Measurements from ENCODE around the gene HYLS1.

The HYLS1 gene

DNA sequence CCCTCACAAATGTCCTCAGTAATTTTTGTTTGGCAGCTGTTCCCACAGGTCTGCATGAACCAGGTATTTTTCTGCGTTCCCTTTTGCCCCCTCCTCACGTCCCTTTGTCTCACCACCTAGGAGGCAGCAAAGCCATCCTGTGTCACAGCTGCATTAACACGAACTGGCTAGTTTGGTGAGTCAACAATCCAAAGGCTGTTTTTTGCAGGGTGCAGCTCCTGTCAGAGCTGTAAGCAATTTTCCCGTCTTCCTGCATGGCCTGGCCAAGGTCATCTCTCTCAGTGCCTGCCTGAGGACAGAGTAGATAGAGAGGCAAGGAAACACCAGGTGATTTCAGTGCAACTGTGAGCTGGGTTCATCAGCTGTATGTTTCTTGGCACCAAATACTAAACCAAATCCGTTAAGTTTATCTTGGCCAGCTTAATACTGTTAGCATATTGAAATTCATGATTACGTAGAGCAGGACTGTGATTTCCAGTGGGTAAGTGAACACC is 37.8 kb downstream of the HYLS1 start:
- CTCF ChIA-PET = interaction anchor here (1.0 to 5.6 kb wide), 6 partner anchors 16 to 265 kb away, joined by 3 to 84 read pairs (median 4); partner anchors contain the start of genes PUS3 and VSIG10L2
- DNase-seq = no peak
- POLR2A ChIA-PET = no interaction called here
- Histone ChIP-seq H3K27me3 (replicated peaks in 2 of 5; ENCODE audit: control insufficient read depth in 4 of 5, insufficient read depth in 5 of 5, low read length in 4 of 5) (peaks cover 0 to 13% (median 8%) of the 10 kb centered on the region in 5 experiments), H3K9me3 (ENCODE audit: control extremely low read depth in 1 of 5, control insufficient read depth in 4 of 5, insufficient read depth in 2 of 5, low read depth in 1 of 5, low read length in 4 of 5) (no peaks in the 10 kb centered on the region), H3K36me3 (ENCODE audit: control insufficient read depth in 4 of 4, insufficient read depth in 4 of 4, low read length in 3 of 4) (no peaks in the 10 kb centered on the region), H3K27ac (ENCODE audit: insufficient read depth in 1 of 2, low read depth in 1 of 2, low read length in 2 of 2, poor library complexity in 1 of 2, severe bottlenecking in 2 of 2) (no peak overlapping the region), H3K4me3 (ENCODE audit: control insufficient read depth in 1 of 7, extremely low read depth in 1 of 7, insufficient read depth in 4 of 7, low read depth in 2 of 7, low read length in 6 of 7) (no peak overlapping the region), H3K4me1 (ENCODE audit: control extremely low read depth in 1 of 4, control insufficient read depth in 4 of 4, insufficient read depth in 4 of 4, low read length in 3 of 4) (peaks cover 0 to 2% (median 0%) of the 10 kb centered on the region in 4 experiments)
- WGBS (ENCODE audit: insufficient coverage) = 89% methylated on average over 6 of the region's 6 CpGs

DNA sequence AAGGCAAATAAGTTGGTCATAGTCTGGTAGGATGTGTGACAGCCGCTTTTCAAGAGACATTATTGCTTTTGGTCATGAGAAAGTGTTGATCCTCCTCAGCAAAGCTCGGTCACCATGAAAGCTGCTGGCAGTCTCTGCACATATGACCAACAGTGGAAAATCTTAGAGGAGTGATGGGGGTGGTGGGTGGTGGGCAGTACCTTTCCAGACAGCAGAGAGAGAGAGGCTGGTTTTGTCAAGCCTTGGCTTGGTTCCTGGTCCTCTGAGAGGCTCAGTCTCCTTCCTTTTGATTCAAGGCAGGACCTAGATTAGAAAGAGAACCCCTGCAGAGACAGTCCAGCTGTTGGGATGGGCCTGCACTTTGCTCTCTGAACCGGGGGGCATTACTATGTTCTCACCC is 38.3 kb downstream of the HYLS1 start:
- Histone ChIP-seq H3K9me3 (ENCODE audit: control extremely low read depth in 1 of 5, control insufficient read depth in 4 of 5, insufficient read depth in 2 of 5, low read depth in 1 of 5, low read length in 4 of 5) (no peaks in the 10 kb centered on the region), H3K27ac (ENCODE audit: insufficient read depth in 1 of 2, low read depth in 1 of 2, low read length in 2 of 2, poor library complexity in 1 of 2, severe bottlenecking in 2 of 2) (no peak overlapping the region), H3K4me3 (ENCODE audit: control insufficient read depth in 1 of 7, extremely low read depth in 1 of 7, insufficient read depth in 4 of 7, low read depth in 2 of 7, low read length in 6 of 7) (no peak overlapping the region), H3K36me3 (ENCODE audit: control insufficient read depth in 4 of 4, insufficient read depth in 4 of 4, low read length in 3 of 4) (no peaks in the 10 kb centered on the region), H3K4me1 (ENCODE audit: control extremely low read depth in 1 of 4, control insufficient read depth in 4 of 4, insufficient read depth in 4 of 4, low read length in 3 of 4) (peaks cover 0 to 2% (median 0%) of the 10 kb centered on the region in 4 experiments), H3K27me3 (replicated peaks in 2 of 5; ENCODE audit: control insufficient read depth in 4 of 5, insufficient read depth in 5 of 5, low read length in 4 of 5) (peaks cover 0 to 13% (median 6%) of the 10 kb centered on the region in 5 experiments)
- CTCF ChIA-PET = interaction anchor here (1.0 to 5.6 kb wide), 5 partner anchors 16 to 265 kb away, joined by 3 to 84 read pairs (median 4); partner anchors contain the start of gene PUS3
- WGBS (ENCODE audit: insufficient coverage) = 76% methylated on average over 2 of the region's 3 CpGs
- POLR2A ChIA-PET = no interaction called here
- DNase-seq = no peak

DNA sequence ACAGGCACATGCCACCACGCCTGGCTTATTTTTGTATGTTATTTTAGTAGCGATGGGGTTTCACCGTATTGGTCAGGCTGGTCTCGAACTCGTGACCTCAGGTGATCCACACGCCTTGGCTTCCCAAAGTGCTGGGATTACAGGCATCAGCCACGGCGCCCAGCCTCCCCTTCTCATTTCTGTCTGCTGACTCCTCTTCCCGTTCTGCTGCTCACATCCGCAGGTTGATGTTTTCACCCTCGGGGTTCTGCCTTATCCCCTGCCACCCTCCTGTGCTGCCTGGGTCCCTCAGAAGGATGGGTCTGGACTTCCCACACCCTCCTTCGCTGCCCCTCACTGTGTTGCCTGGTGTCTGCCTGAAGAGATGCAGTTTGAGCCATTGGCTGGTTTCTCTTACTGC is 39.2 kb downstream of the HYLS1 start:
- H3K4me3 ChIP-seq (ENCODE audit: control insufficient read depth in 1 of 7, extremely low read depth in 1 of 7, insufficient read depth in 4 of 7, low read depth in 2 of 7, low read length in 6 of 7) = no peak overlapping the region
- no peak for DNase-seq
- no peaks in the 10 kb centered on the region for H3K9me3 ChIP-seq (ENCODE audit: control extremely low read depth in 1 of 5, control insufficient read depth in 4 of 5, insufficient read depth in 2 of 5, low read depth in 1 of 5, low read length in 4 of 5)
- peaks cover 0 to 2% (median 0%) of the 10 kb centered on the region in 4 experiments for H3K4me1 ChIP-seq (ENCODE audit: control extremely low read depth in 1 of 4, control insufficient read depth in 4 of 4, insufficient read depth in 4 of 4, low read length in 3 of 4)
- ChIA-PET POLR2A (no interaction called here), CTCF (interaction anchor here (1.8 kb wide), 1 partner anchor 197 kb away, joined by 6 read pairs; no protein-coding TSS in a partner anchor)
- H3K27me3 ChIP-seq (replicated peaks in 2 of 5; ENCODE audit: control insufficient read depth in 4 of 5, insufficient read depth in 5 of 5, low read length in 4 of 5) = peaks cover 0 to 15% (median 6%) of the 10 kb centered on the region in 5 experiments
- WGBS (ENCODE audit: insufficient coverage) = 100% methylated on average over 9 of the region's 12 CpGs
- no peaks in the 10 kb centered on the region for H3K36me3 ChIP-seq (ENCODE audit: control insufficient read depth in 4 of 4, insufficient read depth in 4 of 4, low read length in 3 of 4)
- H3K27ac ChIP-seq (ENCODE audit: insufficient read depth in 1 of 2, low read depth in 1 of 2, low read length in 2 of 2, poor library complexity in 1 of 2, severe bottlenecking in 2 of 2) = no peak overlapping the region

GRCh38 chr11:125929445-125930075 is 42.1 kb downstream of the HYLS1 start:
- Histone ChIP-seq H3K36me3 (ENCODE audit: control insufficient read depth in 4 of 4, insufficient read depth in 4 of 4, low read length in 3 of 4) (no peaks in the 10 kb centered on the region), H3K4me3 (ENCODE audit: control insufficient read depth in 1 of 7, extremely low read depth in 1 of 7, insufficient read depth in 4 of 7, low read depth in 2 of 7, low read length in 6 of 7) (no peak overlapping the region), H3K27ac (ENCODE audit: insufficient read depth in 1 of 2, low read depth in 1 of 2, low read length in 2 of 2, poor library complexity in 1 of 2, severe bottlenecking in 2 of 2) (no peak overlapping the region), H3K27me3 (replicated peaks in 2 of 5; ENCODE audit: control insufficient read depth in 4 of 5, insufficient read depth in 5 of 5, low read length in 4 of 5) (peaks cover 0 to 24% (median 6%) of the 10 kb centered on the region in 5 experiments), H3K9me3 (ENCODE audit: control extremely low read depth in 1 of 5, control insufficient read depth in 4 of 5, insufficient read depth in 2 of 5, low read depth in 1 of 5, low read length in 4 of 5) (no peaks in the 10 kb centered on the region), H3K4me1 (ENCODE audit: control extremely low read depth in 1 of 4, control insufficient read depth in 4 of 4, insufficient read depth in 4 of 4, low read length in 3 of 4) (peaks cover 0 to 2% (median 0%) of the 10 kb centered on the region in 4 experiments)
- no peak for DNase-seq
- WGBS (ENCODE audit: insufficient coverage) = 92% methylated on average over 7 of the region's 9 CpGs
- CTCF ChIA-PET = no interaction called here
- POLR2A ChIA-PET = interaction anchor here (0.6 kb wide), 1 partner anchor 19 kb away, joined by 3 read pairs; no protein-coding TSS in a partner anchor

DNA sequence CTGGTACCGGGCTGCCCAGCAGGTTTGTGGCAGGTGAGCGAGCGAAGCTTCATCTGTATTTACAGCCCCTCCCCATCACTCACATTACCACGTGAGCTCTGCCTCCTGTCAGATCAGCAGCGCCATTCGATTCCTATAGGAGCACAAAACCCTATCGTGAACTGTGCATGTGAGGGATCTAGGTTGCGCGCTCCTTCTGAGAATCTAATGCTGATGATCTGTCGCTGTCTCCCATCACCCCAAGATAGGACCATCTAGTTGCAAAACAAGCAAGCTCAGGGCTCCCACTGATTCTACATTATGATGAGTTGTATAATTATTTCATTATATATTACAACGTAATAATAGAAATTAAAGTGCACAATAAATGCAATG is 42.6 kb downstream of the HYLS1 start:
- ChIA-PET POLR2A (no interaction called here), CTCF (no interaction called here)
- 86% methylated on average over 3 of the region's 11 CpGs for WGBS (ENCODE audit: insufficient coverage)
- Histone ChIP-seq H3K4me3 (ENCODE audit: control insufficient read depth in 1 of 7, extremely low read depth in 1 of 7, insufficient read depth in 4 of 7, low read depth in 2 of 7, low read length in 6 of 7) (no peak overlapping the region), H3K9me3 (ENCODE audit: control extremely low read depth in 1 of 5, control insufficient read depth in 4 of 5, insufficient read depth in 2 of 5, low read depth in 1 of 5, low read length in 4 of 5) (no peaks in the 10 kb centered on the region), H3K36me3 (ENCODE audit: control insufficient read depth in 4 of 4, insufficient read depth in 4 of 4, low read length in 3 of 4) (no peaks in the 10 kb centered on the region), H3K27me3 (replicated peaks in 2 of 5; ENCODE audit: control insufficient read depth in 4 of 5, insufficient read depth in 5 of 5, low read length in 4 of 5) (peaks cover 0 to 24% (median 6%) of the 10 kb centered on the region in 5 experiments), H3K27ac (ENCODE audit: insufficient read depth in 1 of 2, low read depth in 1 of 2, low read length in 2 of 2, poor library complexity in 1 of 2, severe bottlenecking in 2 of 2) (no peak overlapping the region), H3K4me1 (ENCODE audit: control extremely low read depth in 1 of 4, control insufficient read depth in 4 of 4, insufficient read depth in 4 of 4, low read length in 3 of 4) (peaks cover 0 to 2% (median 0%) of the 10 kb centered on the region in 4 experiments)
- DNase-seq = no peak

- Histone ChIP-seq H3K36me3 (ENCODE audit: control insufficient read depth in 4 of 4, insufficient read depth in 4 of 4, low read length in 3 of 4) (no peaks in the 10 kb centered on the region), H3K9me3 (ENCODE audit: control extremely low read depth in 1 of 5, control insufficient read depth in 4 of 5, insufficient read depth in 2 of 5, low read depth in 1 of 5, low read length in 4 of 5) (no peaks in the 10 kb centered on the region), H3K27ac (ENCODE audit: insufficient read depth in 1 of 2, low read depth in 1 of 2, low read length in 2 of 2, poor library complexity in 1 of 2, severe bottlenecking in 2 of 2) (no peak overlapping the region), H3K4me3 (ENCODE audit: control insufficient read depth in 1 of 7, extremely low read depth in 1 of 7, insufficient read depth in 4 of 7, low read depth in 2 of 7, low read length in 6 of 7) (no peak overlapping the region), H3K27me3 (replicated peaks in 2 of 5; ENCODE audit: control insufficient read depth in 4 of 5, insufficient read depth in 5 of 5, low read length in 4 of 5) (peaks cover 0 to 27% (median 6%) of the 10 kb centered on the region in 5 experiments), H3K4me1 (ENCODE audit: control extremely low read depth in 1 of 4, control insufficient read depth in 4 of 4, insufficient read depth in 4 of 4, low read length in 3 of 4) (peaks cover 0 to 2% (median 0%) of the 10 kb centered on the region in 4 experiments)
- ChIA-PET POLR2A (no interaction called here), CTCF (interaction anchor here (1.5 kb wide), 1 partner anchor 8 kb away, joined by 5 read pairs; no protein-coding TSS in a partner anchor)
- no peak for DNase-seq
- 89% methylated on average over 3 of the region's 3 CpGs for WGBS (ENCODE audit: insufficient coverage)
These were observed 43.6 kb downstream of the HYLS1 start for GRCh38 chr11:125931116-125931515.

DNA sequence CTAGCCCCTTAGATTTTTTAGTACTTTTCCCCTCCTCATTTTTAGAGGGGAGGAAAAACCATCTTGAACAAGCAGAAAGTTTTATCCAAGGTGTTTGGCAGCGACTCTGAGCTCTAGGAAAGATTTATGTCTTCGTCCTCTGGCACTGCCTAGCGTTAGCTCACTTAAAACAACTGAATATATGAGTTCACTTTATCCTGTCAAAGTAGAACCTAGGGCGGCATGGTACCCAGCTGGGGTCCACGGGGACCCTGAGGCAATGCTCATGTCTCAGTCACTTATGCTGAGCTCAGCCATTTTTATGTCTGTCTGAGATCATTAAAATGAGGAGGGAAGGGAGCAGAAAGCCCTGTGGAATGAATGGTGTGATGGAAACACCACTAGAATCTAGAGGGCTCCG is 44.2 kb downstream of the HYLS1 start:
- DNase-seq = no peak
- Histone ChIP-seq H3K36me3 (ENCODE audit: control insufficient read depth in 4 of 4, insufficient read depth in 4 of 4, low read length in 3 of 4) (no peaks in the 10 kb centered on the region), H3K9me3 (ENCODE audit: control extremely low read depth in 1 of 5, control insufficient read depth in 4 of 5, insufficient read depth in 2 of 5, low read depth in 1 of 5, low read length in 4 of 5) (no peaks in the 10 kb centered on the region), H3K4me3 (ENCODE audit: control insufficient read depth in 1 of 7, extremely low read depth in 1 of 7, insufficient read depth in 4 of 7, low read depth in 2 of 7, low read length in 6 of 7) (no peak overlapping the region), H3K27ac (ENCODE audit: insufficient read depth in 1 of 2, low read depth in 1 of 2, low read length in 2 of 2, poor library complexity in 1 of 2, severe bottlenecking in 2 of 2) (no peak overlapping the region), H3K4me1 (ENCODE audit: control extremely low read depth in 1 of 4, control insufficient read depth in 4 of 4, insufficient read depth in 4 of 4, low read length in 3 of 4) (peaks cover 0 to 2% (median 0%) of the 10 kb centered on the region in 4 experiments), H3K27me3 (replicated peaks in 2 of 5; ENCODE audit: control insufficient read depth in 4 of 5, insufficient read depth in 5 of 5, low read length in 4 of 5) (peaks cover 0 to 27% (median 6%) of the 10 kb centered on the region in 5 experiments)
- WGBS (ENCODE audit: insufficient coverage) = 83% methylated on average over 5 of the region's 6 CpGs
- ChIA-PET POLR2A (no interaction called here), CTCF (interaction anchor here (1.5 kb wide), 1 partner anchor 8 kb away, joined by 5 read pairs; no protein-coding TSS in a partner anchor)

Data from common myeloid progenitor, CD34-positive (primary cell).